NCI-H2196 treated with DMSO at 0.1 percent for 48 hours (cell line): Measurements from ENCODE around the gene NEUROG3.
"Not testable (repeated sequence)": the region's sequence is repeated elsewhere in the genome, so short reads cannot be mapped to it uniquely, and the experiment has no call there.

Experiments
- DNase-seq: peaks from one replicate; lab custom pipeline; 2025; ENCODE audit not compliant: unreplicated experiment; lab: John Stamatoyannopoulos, UW

The NEUROG3 gene

DNA sequence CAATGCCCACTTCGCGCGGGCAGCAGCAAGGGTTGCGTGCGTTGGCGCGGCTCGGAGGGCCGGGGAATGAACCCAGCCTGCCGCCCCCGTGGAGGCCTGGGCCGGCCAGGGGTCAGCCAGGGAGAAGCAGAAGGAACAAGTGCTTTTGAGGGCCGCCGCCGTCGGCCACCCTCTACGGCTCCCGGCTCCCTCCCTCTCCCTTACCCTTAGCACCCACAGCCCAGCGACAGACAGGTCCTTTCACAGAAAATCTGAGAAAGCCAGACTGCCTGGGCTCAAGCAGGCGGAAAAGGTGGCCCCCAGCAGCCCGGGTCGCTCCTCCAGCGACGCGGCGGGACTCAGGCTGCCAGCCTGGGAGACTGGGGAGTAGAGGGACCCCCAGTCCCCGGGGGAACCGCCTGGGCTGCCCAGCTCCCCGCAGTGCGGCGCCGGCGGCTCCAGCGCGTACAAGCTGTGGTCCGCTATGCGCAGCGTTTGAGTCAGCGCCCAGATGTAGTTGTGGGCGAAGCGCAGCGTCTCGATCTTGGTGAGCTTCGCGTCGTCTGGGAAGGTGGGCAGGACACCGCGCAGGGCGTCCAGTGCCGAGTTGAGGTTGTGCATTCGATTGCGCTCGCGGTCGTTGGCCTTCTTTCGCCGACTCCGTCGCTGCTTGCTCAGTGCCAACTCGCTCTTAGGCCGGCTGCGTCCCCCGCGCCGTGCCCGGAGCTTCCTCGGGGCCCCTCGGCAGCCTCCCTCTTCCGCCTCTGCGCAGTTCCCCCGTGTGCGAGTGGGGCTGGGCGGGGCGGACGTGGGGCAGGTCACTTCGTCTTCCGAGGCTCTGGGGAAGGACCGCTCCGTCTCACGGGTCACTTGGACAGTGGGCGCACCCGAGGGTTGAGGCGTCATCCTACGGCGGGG is 815 bp downstream of the NEUROG3 start:
- DNase-seq: no peak

DNA sequence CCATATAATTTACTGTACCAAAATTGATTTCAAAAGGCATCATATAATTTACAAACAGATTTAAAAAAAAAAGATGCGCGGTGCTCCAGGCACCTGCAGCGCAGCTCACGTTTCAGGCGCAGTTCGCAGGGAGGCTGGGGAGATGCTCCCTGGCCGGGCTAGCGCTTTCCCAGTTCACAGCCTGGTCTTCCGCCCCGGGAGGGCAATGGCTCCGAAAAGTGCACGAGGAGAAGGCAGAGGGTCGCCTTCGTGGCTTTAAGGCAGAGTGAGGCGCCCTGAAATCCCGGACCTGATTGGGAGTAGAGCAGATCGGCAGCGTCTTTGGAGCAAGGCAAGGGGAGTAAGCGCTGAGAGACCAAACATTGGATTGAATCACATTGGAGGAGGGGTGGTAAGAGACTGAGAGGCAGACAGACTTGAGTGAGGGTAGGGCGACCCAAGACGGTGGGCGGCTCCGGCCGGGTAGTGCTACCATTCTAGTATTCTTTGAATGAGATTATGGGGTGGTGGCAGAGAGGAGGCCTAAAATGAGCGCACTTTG is 1.5 kb downstream of the NEUROG3 start:
- DNase-seq: no peak

- no peak for DNase-seq
These were observed 3.0 kb downstream of the NEUROG3 start for GRCh38 chr10:69570050-69570816.

GRCh38 chr10:69569396-69569934 is 3.8 kb downstream of the NEUROG3 start:
- DNase-seq: no peak

- no peak for DNase-seq
These were observed 4.5 kb downstream of the NEUROG3 start for GRCh38 chr10:69568472-69569395.

DNA sequence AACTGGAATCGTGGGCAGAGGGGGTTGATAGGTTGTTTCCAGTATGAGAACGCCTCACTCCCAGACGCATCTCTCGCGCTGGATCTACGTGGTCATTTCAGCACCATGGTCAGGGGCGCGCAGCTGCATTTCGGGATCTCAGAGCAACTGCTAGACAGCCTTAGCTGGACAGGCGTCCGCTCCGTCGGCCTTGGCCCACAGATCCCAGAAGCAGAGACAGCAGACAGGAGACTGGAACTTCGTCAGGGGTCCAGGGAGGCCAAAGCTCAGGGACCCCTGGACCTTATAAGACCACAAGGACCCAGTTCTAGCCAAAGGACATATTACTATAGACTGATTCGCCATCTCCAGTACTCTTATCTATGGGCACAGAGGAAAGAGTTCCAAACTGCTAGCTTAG is 5.3 kb downstream of the NEUROG3 start:
- DNase-seq: no peak

- DNase-seq: no peak
These were observed 10.4 kb downstream of the NEUROG3 start for GRCh38 chr10:69562731-69563254.

DNA sequence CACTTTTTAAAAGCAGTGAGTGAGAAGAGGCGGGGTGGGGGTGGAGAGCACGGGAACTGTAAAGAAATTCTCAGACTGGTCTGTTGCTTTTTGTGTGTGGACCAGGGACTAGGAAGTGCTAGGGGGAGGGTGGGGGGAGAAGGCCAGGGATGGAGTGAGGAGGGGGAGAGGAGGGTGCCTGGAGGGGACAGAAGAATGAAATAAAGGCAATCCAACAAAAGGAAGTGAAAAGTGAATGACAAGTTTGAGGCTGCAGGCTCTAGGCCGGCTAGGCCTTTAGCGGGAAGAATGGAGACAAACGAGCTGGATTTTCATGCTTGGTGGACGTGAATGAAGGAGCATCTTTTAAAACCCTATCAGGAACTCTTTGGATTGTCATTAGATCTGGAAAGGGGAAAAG is 13.7 kb downstream of the NEUROG3 start:
- no peak for DNase-seq

- DNase-seq: no peak
These were observed 14.7 kb downstream of the NEUROG3 start for GRCh38 chr10:69558559-69558958.

GRCh38 chr10:69554611-69555010 is 18.6 kb downstream of the NEUROG3 start:
- no peak for DNase-seq

DNA sequence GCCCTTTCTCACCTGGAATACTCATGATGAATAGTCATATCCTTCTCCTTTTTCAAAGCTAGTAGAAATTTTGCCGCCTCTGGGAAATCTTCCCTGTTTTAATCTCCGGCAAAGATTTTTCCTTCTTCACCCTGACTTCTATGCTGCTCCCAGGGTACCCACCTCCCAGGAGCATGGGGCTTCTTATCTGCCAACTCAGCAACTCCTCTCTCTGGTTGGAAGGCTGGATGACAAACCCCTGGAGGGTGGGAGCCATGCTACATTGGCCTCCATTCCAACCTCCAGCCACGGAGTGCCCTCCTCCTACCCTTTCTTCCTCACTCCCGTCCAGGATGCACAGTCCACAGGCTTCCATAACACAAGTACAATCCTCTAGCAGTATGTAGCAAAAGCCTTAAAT is 19.9 kb downstream of the NEUROG3 start:
- no peak for DNase-seq

DNA sequence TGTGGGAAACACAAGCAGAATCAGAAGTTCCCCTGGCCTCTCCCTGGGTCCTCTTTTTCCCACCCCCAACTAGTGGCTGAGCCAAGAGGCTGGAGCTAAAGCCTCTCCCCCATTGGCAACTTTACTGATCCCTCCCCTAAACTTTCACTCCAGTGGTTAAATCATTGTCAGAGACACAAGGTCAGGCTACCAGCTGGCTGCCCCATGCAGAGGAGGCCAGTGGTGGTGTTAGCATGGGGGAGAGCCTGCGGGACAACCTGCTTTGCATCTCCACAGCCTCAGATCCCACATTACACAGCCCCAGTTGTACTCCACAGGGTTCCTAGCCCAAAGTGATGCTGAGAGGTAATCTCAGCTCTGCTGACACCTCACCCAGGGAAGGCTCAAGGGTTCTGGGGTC is 21.0 kb downstream of the NEUROG3 start:
- DNase-seq: no peak

DNA sequence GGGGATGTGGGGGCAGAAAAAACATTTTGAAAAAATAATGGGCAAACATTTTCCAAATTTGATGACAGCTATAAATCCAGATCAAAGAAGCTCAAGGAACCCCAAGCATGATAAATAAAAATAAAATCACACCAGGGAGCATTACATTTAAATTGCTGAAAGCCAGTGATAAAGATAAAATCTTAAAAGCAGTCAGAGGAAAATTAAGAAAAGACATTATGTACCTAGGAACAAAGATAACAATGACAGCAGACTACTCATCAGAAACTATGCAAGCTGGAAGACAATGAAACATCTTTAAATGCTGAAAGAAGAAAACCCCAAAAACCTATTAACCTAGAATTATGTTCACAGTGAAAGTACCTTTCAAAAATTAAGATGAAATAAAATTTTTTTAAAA is 23.3 kb downstream of the NEUROG3 start:
- no peak for DNase-seq

- no peak for DNase-seq
These were observed 31.8 kb downstream of the NEUROG3 start for GRCh38 chr10:69541463-69541862.

DNA sequence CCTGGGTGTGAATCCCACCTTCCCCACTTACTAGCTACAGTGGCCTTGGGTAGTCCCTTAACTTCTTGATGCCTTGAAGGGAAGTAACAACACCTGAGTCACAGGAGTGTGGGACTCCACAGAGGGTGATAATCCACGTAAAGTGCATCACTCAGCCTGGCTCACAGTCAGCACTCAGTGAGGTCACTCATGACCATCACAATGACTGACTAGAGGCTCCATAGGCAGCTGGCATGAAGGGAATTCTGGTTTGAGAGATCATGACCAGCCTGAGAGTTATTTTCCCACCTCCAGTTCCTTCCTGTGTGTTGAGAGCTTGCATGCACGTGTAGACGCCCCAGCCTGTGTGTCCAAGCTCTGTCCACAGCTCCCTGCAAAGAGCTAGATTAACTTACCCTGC is 34.8 kb downstream of the NEUROG3 start:
- DNase-seq: no peak

- no peak for DNase-seq
These were observed 35.8 kb downstream of the NEUROG3 start for GRCh38 chr10:69537449-69537848.

DNA sequence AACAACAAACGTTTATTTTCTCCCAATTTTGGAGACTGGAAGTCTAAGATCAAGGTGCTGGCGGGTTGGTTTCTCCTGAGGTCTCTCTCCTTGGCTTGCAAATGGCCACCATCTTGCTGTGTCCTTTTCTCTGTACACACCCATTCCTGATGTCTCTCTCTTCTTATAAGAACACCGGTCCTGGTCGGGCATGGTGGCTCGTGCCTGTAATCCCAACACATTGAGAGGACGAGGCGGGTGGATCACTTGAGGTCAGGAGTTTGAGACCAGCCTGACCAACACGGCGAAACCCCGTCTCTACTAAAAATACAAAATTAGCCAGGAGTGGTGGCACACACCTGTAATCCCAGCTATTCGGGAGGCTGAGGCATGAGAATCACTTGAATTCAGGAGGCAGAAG is 36.7 kb downstream of the NEUROG3 start:
- DNase-seq: not testable (repeated sequence)

DNA sequence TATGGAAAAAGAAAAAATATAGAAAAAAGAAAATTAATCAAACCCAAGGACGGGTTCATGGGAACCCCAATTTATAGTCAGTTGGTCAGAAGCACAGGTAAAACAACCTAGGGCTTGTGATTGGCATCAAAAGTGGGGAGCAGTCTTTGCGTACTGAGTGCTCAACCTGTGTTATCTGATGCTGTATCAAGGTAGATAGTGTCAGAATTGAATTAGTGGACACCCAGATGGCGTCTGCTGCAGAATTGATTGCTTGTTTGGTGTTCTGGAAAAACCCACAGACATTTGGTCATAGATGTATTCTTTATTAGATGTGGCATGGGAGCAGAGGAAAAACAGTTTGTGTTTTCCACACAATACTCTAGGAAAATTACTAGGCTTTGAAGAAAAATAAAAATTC is 39.6 kb downstream of the NEUROG3 start:
- DNase-seq: no peak

DNA sequence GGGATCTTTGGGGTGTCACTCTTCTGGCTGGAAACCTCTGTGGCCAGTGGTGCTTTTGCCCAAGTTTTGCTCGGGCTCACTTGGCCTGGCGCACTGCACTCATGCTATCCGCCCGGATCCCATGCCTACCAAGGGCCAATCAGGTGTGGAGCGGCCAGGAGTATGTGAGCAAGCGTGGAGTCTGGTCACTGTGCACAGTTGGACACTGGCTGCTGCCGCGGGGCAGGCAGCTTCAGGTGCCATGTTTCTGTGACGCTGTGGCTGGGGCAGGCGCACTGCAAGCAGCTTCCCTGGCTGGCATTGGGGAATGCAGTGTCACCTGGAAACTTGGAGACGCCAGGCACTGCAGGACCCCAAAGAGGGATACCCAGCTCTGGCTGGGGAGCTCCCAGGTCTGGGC is 45.3 kb downstream of the NEUROG3 start:
- no peak for DNase-seq
